GM12878 (cell line): Measurements from ENCODE around the gene PPT2. TPM values are rescaled to one million over a fixed set of nuclear protein-coding genes. Genes with fewer than 3 reads are reported as not detected.

Experiments used
- ATAC-seq: fragments of 200-7000 bp; cut with Tn5 transposase; 3 replicates; pipeline ENCODE4 v1.9.1; 2020; ENCODE audit warnings: mild to moderate bottlenecking, moderate library complexity
- BruUV-seq: library from RNA; stranded (reverse); fragments of 400-500 nt; replicated peaks from 2 replicates; lab custom pipeline; 2021; lab: Mats Ljungman, UMichigan
- CTCF ChIA-PET: fragments of 300-600 bp; sonication (Branson Sonifier 250); formaldehyde crosslinking; extraction: SDS; loops from one replicate; lab custom pipeline; 2021; ENCODE audit warnings: inconsistent platforms; lab: Yijun Ruan, JAX
- POLR2A ChIA-PET: fragments of 350-600 bp; formaldehyde crosslinking; extraction: SDS; loops from one replicate; lab custom pipeline; 2021; ENCODE audit warnings: inconsistent platforms; lab: Charles Lee
- RAD21 ChIA-PET: fragments of 300-600 bp; sonication (Branson Sonifier 250); formaldehyde crosslinking; loops from one replicate; lab custom pipeline; 2023; ENCODE audit warnings: antibody characterized with exemption; ENCODE audit not compliant: unreplicated experiment; lab: Charles Lee
- SMC1A ChIA-PET: fragments of 300-600 bp; sonication (Branson Sonifier 250); formaldehyde crosslinking; loops from one replicate; lab custom pipeline; 2023; ENCODE audit not compliant: unreplicated experiment, uncharacterized antibody; lab: Charles Lee
- DNase-seq: peaks from one replicate; pipeline ENCODE4 v3.0.0-alpha.2; 2011; ENCODE audit warnings: low read depth, low spot score
- FAIRE-seq: peaks from 3 replicates; lab custom pipeline; 2011; peaks lifted over from hg19 to GRCh38; lab: Jason Lieb, UNC
- H2AFZ ChIP-seq: 2 replicates; pipeline ENCODE4 v1.6.0; 2011; ENCODE audit warnings: low read depth, low read length, control low read depth; ENCODE audit not compliant: control insufficient read depth
- H3K27ac ChIP-seq: 2 replicates; pipeline ENCODE4 v1.5.1; 2011; ENCODE audit warnings: control low read depth; ENCODE audit not compliant: control insufficient read depth, insufficient read depth
- H3K27me3 ChIP-seq, 2 experiments: replicated peaks in 1 of 2; 2 replicates each; pipeline versions ENCODE4 v1.6.0 to v1.6.1; 2011; ENCODE audit warnings: low read length in 1 of 2; ENCODE audit not compliant: control insufficient read depth in 2 of 2, insufficient read depth in 2 of 2
- H3K36me3 ChIP-seq, 2 experiments: 2 replicates each; pipeline ENCODE4 v1.5.1; 2011; ENCODE audit warnings: low read length in 1 of 2; ENCODE audit not compliant: control insufficient read depth in 2 of 2, insufficient read depth in 2 of 2
- H3K4me1 ChIP-seq: 2 replicates; pipeline ENCODE4 v1.6.1; 2011; ENCODE audit warnings: mild to moderate bottlenecking, low read length, moderate library complexity, mixed read lengths; ENCODE audit not compliant: control insufficient read depth, insufficient read depth
- H3K4me2 ChIP-seq: 2 replicates; pipeline ENCODE4 v1.6.0; 2011; ENCODE audit warnings: control low read depth; ENCODE audit not compliant: control insufficient read depth, insufficient read depth
- H3K4me3 ChIP-seq: fragments of 200-600 bp; sonication (generic); 2 replicates; pipeline ENCODE4 v1.5.1; 2016
- H3K79me2 ChIP-seq: 2 replicates; pipeline ENCODE4 v1.6.0; 2011; ENCODE audit warnings: low read length; ENCODE audit not compliant: control insufficient read depth, insufficient read depth
- H3K9ac ChIP-seq: 2 replicates; pipeline ENCODE4 v1.8.0; 2011; ENCODE audit warnings: low read length, control low read depth, mixed read lengths; ENCODE audit not compliant: control insufficient read depth, insufficient read depth
- H3K9me3 ChIP-seq: replicated peaks from 3 replicates; pipeline ENCODE4 v1.5.1; 2011; ENCODE audit warnings: mild to moderate bottlenecking, low read length; ENCODE audit not compliant: control insufficient read depth, insufficient read depth
- H4K20me1 ChIP-seq: 2 replicates; pipeline ENCODE4 v1.6.0; 2011; ENCODE audit not compliant: control insufficient read depth, insufficient read depth
- ATF7 ChIP-seq: fragments of 450-650 bp; IDR thresholded peaks from 2 replicates; pipeline ENCODE4 v1.6.1; 2016; ENCODE audit warnings: low read depth, mild to moderate bottlenecking
- BRCA1 ChIP-seq: IDR thresholded peaks from 2 replicates; pipeline ENCODE4 v1.6.1; 2011; ENCODE audit warnings: low read depth, low read length, improper control_type of control experiment
- CBX3 ChIP-seq: fragments of 200-600 bp; sonication (generic); IDR thresholded peaks from 2 replicates; pipeline ENCODE4 v1.6.1; 2016; ENCODE audit warnings: low read depth, borderline replicate concordance
- CEBPZ ChIP-seq: fragments of 150-350 bp; IDR thresholded peaks from 2 replicates; pipeline ENCODE4 v1.6.1; 2016; ENCODE audit warnings: low read depth, low read length
- FOS ChIP-seq: IDR thresholded peaks from 3 replicates; pipeline ENCODE4 v1.6.1; 2011; ENCODE audit warnings: borderline replicate concordance; ENCODE audit not compliant: insufficient read length; ENCODE audit errors: extremely low read depth
- IRF3 ChIP-seq: fragments of 450-650 bp; IDR thresholded peaks from 2 replicates; pipeline ENCODE4 v1.6.1; 2014; ENCODE audit warnings: mild to moderate bottlenecking
- JUND ChIP-seq: IDR thresholded peaks from 2 replicates; pipeline ENCODE4 v1.6.1; 2012; ENCODE audit warnings: low read depth, mild to moderate bottlenecking, low read length, improper control_type of control experiment, moderate library complexity
- KDM1A ChIP-seq: fragments of 200-600 bp; sonication (generic); IDR thresholded peaks from 2 replicates; pipeline ENCODE4 v1.6.1; 2016; ENCODE audit warnings: borderline replicate concordance
- LARP7 ChIP-seq: fragments of 450-650 bp; IDR thresholded peaks from 2 replicates; pipeline ENCODE4 v1.6.1; 2017; ENCODE audit warnings: mild to moderate bottlenecking
- NR2F1 ChIP-seq: fragments of 450-650 bp; conservative IDR thresholded peaks from 2 replicates; pipeline ENCODE4 v1.6.1; 2017; ENCODE audit warnings: mild to moderate bottlenecking
- PRDM15 ChIP-seq: fragments of 450-650 bp; formaldehyde crosslinking; IDR thresholded peaks from 2 replicates; pipeline ENCODE4 v1.4.0; 2020; ENCODE audit warnings: mild to moderate bottlenecking, moderate library complexity
- SPI1 ChIP-seq: IDR thresholded peaks from 2 replicates; pipeline ENCODE4 v1.6.1; 2011; ENCODE audit warnings: low read depth, mild to moderate bottlenecking, low read length, moderate library complexity, borderline replicate concordance; ENCODE audit not compliant: insufficient read depth
- ZNF384 ChIP-seq: IDR thresholded peaks from 2 replicates; pipeline ENCODE4 v1.6.1; 2012; ENCODE audit warnings: low read depth, mild to moderate bottlenecking, low read length, improper control_type of control experiment, borderline replicate concordance
- WGBS: methylation state at CpG from one replicate; pipeline ENCODE4 v1.1.6; 2016; ENCODE audit warnings: low lambda C conversion rate; ENCODE audit not compliant: insufficient replicate concordance, insufficient coverage; ENCODE audit errors: missing lambda C conversion rate; 5-methylcytosine and 5-hydroxymethylcytosine counted together
- in situ Hi-C: fragments of 300-500 bp; cut with MboI; formaldehyde crosslinking; loops from 9 replicates; pipeline ENCODE4 v1.14.3; 2018; ENCODE audit warnings: mixed read lengths
- intact Hi-C: fragments of 100-400 bp; cut with micrococcal nuclease; formaldehyde crosslinking; loops from one replicate; pipeline ENCODE4 v1.14.2; 2022; ENCODE audit not compliant: unreplicated experiment
- polyA plus RNA-seq, 11 experiments: library from polyadenylated mRNA; depleted of rRNA in 4 of 11; unstranded in 6 of 11; stranded (reverse) in 5 of 11; fragments of >200 nt; fragmentation: Nextera tagmentation in 4 of 11; fragmentation: Illumina TruSeq in 1 of 11; extraction: Ambion mirVana in 4 of 11; extraction: Trizol in 1 of 11; gene quantifications; 1 replicate in 1 of 11; 2 replicates in 10 of 11; pipeline versions ENCODE4 v1.2.1 to v1.2.3, GENCODE V29; 2011 to 2016; ENCODE audit warnings: inconsistent platforms in 2 of 11, missing spikeins in 2 of 11, low read depth in 1 of 11
- total RNA-seq, 4 experiments: library from RNA; depleted of rRNA in 3 of 4; stranded (reverse); fragments of >200 nt in 3 of 4; fragmentation: Illumina TruSeq in 1 of 4; extraction: Trizol in 1 of 4; gene quantifications; 2 replicates each; pipeline versions ENCODE4 v1.2.1 to v1.2.3, GENCODE V29; 2013 to 2021

The PPT2 gene
- total and polyA plus RNA-seq, 10 of the 15 experiments (the other 5 are each of a cell fraction or from before 2014, with no cell fraction given) = 1.3 to 25.5 (median 5.5) TPM

GRCh38 chr6:32195902-32196681 lies 42.2 kb downstream of the PPT2 start:
- in situ Hi-C loops (no loop called here), intact Hi-C loops (loop anchor here (1.0 to 5.0 kb wide), 2 partner anchors 41 to 77 kb away; no protein-coding TSS in a partner anchor)
- H3K79me2 ChIP-seq = peaks cover 25% of the 10 kb centered on the region
- peak; percentile 57 for FAIRE-seq
- peak overlapping the region; percentile 76 for H3K4me3 ChIP-seq
- H3K9ac ChIP-seq = peak overlapping the region; percentile 100
- DNase-seq = peak; percentile 48
- peaks cover 26% of the 10 kb centered on the region for H3K4me1 ChIP-seq
- H3K4me2 ChIP-seq = peak overlapping the region; percentile 79
- H3K27ac ChIP-seq = peak overlapping the region; percentile 99
- ChIA-PET RAD21 (interaction anchor here (0.6 to 1.8 kb wide), 21 partner anchors 13 to 657 kb away, joined by 3 to 17 read pairs (median 4); partner anchors contain the start of genes AGPAT1, ATF6B, CLIC1 and DXO), POLR2A (interaction anchor here (0.6 to 2.6 kb wide), 24 partner anchors 11 to 1216 kb away, joined by 3 to 51 read pairs (median 4); partner anchors contain the start of genes AGPAT1, ATF6B, EGFL8 and FKBPL), CTCF (interaction anchor here (0.6 to 4.2 kb wide), 20 partner anchors 9 to 642 kb away, joined by 3 to 35 read pairs (median 4); partner anchors contain the start of genes AGPAT1, ATF6B, EGFL8 and FKBPL), SMC1A (interaction anchor here (0.6 to 1.9 kb wide), 11 partner anchors 8 to 237 kb away, joined by 3 to 17 read pairs (median 3); partner anchors contain the start of genes AGPAT1, ATF6B, FKBPL and NELFE)
- peak overlapping the region; percentile 84 for H2AFZ ChIP-seq
- WGBS = under 1% methylated on average over 58 of the region's 58 CpGs
- H3K36me3 ChIP-seq = no peaks in the 10 kb centered on the region; a peak in 1 of 4 replicates
- H3K9me3 ChIP-seq = no peaks in the 10 kb centered on the region
- no peaks in the 10 kb centered on the region for H3K27me3 ChIP-seq
- BruUV-seq = TSS peak; percentile 86
- ATAC-seq = peak; percentile 82
- H4K20me1 ChIP-seq = no peaks in the 10 kb centered on the region
- TF ChIP-seq BRCA1 (0 out of 2 replicates have a peak, but pooled peaks have one; percentile 46), PRDM15 (CRISPR knock-in tag) (no peak; the same call in 1 of the 2 replicates), ATF7 (peak; percentile 99), CBX3 (no peak), FOS (no peak), CEBPZ (no peak), LARP7 (peak; percentile 96), JUND (peak; percentile 86), IRF3 (peak; percentile 20; the same call in 1 of the 2 replicates), NR2F1 (peak; percentile 64), ZNF384 (no peak), SPI1 (peak; percentile 52; the same call in 1 of the 2 replicates), KDM1A (no peak)
